Measurements from ENCODE around the gene SLC36A3.
"Not testable (repeated sequence)": the region's sequence is repeated elsewhere in the genome, so short reads cannot be mapped to it uniquely, and the experiment has no call there.

SLC36A3 gene

DNA sequence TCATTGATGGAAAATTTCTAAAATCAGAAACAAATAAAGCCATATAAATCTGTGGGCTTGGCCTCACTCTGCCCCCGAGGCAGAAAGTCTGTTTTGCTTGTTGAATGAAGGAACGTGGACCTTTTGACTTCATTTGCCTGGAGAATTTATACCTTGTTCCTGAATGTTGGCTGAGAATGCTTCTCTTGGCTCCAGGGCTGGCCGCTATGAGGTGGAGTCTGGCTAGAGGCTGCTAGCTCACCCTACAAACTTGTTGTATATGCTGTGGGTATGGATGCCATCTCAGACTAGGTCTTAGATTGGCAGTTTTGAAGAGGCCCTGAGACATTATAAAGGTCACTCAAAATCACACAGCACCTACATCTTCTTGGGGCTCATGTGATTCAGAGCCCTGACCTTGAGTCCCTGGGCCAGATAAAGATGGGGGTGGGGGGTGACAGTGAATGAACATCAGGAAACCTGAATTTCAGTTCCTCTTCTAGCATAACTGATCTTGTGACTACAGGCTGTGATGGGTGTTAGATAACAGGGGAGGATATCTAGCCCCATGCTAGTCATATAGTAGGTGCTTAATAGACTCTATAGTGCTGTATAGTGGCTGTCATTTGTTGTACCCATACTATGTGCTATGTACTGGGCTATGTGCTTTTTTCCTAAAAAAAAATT, 47.8 kb downstream of the SLC36A3 start:
- H3K9me2 ChIP-seq (replicated peaks; ENCODE audit: control insufficient read depth, low read length), result no peaks in the 10 kb centered on the region
- H3K4me1 ChIP-seq (ENCODE audit: control insufficient read depth, low read length), result peaks cover 67% of the 10 kb centered on the region
- peak overlapping the region; percentile 93 for H3K4me2 ChIP-seq (ENCODE audit: low read length)
- peak overlapping the region; percentile 94 for H3K4me3 ChIP-seq (ENCODE audit: low read length)
- H3F3A ChIP-seq (ENCODE audit: control insufficient read depth, insufficient read depth), result 0 out of 2 replicates have a peak, but pooled peaks cover 7% of the 10 kb centered on the region
- H3K36me3 ChIP-seq (ENCODE audit: control insufficient read depth, low read length), result peaks cover 35% of the 10 kb centered on the region
- H3K27me3 ChIP-seq (ENCODE audit: control insufficient read depth, low read length), result no peaks in the 10 kb centered on the region
- no peaks in the 10 kb centered on the region for H4K20me1 ChIP-seq (ENCODE audit: control insufficient read depth, insufficient read depth, low read depth, low read length)
- H3K79me2 ChIP-seq (ENCODE audit: control insufficient read depth, low read length), result peaks cover 67% of the 10 kb centered on the region
- peak overlapping the region; percentile 77 for H3K27ac ChIP-seq (ENCODE audit: low read depth, low read length)
- TF ChIP-seq CTCF (IDR thresholded peaks at IDR 0.05; ENCODE audit: low read depth, low read length, poor library complexity, severe bottlenecking), result no peak
- no peak for TF ChIP-seq EZH2phosphoT487 (IDR thresholded peaks at IDR 0.05; ENCODE audit: borderline replicate concordance, low read length)
- no peaks in the 10 kb centered on the region for H3K9me3 ChIP-seq (ENCODE audit: control insufficient read depth, insufficient read depth, low read length)

GRCh38 chr5:151254990-151255389, 48.6 kb downstream of the SLC36A3 start:
- H3K79me2 ChIP-seq (ENCODE audit: control insufficient read depth, low read length), result peaks cover 67% of the 10 kb centered on the region

DNA sequence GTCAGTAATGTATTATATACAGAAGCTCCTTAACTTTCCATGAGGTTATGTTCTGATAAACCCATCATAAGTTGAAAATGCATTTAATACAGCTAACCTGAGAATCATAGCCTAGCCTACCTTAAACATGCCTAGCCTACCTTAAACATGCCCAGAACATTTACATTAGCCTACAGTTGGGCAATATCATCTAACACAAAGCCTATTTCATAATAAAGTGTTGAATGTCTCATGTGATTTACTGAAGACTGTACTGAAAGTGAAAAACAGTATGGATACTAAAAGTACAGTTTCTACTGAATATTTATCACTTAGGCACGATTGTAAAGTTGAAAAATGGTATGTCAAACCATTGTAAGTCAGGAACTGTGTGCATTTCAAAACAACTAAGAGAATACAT, 49.0 kb downstream of the SLC36A3 start:
- peaks cover 65% of the 10 kb centered on the region for H3K79me2 ChIP-seq (ENCODE audit: control insufficient read depth, low read length)
- H3F3A ChIP-seq (ENCODE audit: control insufficient read depth, insufficient read depth), result 0 out of 2 replicates have a peak, but pooled peaks cover 7% of the 10 kb centered on the region
- no peaks in the 10 kb centered on the region for H4K20me1 ChIP-seq (ENCODE audit: control insufficient read depth, insufficient read depth, low read depth, low read length)
- peaks cover 29% of the 10 kb centered on the region for H3K36me3 ChIP-seq (ENCODE audit: control insufficient read depth, low read length)
- TF ChIP-seq CTCF (IDR thresholded peaks at IDR 0.05; ENCODE audit: low read depth, low read length, poor library complexity, severe bottlenecking), result no peak
- no peak for TF ChIP-seq EZH2phosphoT487 (IDR thresholded peaks at IDR 0.05; ENCODE audit: borderline replicate concordance, low read length)
- H3K4me2 ChIP-seq (ENCODE audit: low read length), result peak overlapping the region; percentile 93
- H3K27me3 ChIP-seq (ENCODE audit: control insufficient read depth, low read length), result no peaks in the 10 kb centered on the region
- peaks cover 68% of the 10 kb centered on the region for H3K4me1 ChIP-seq (ENCODE audit: control insufficient read depth, low read length)
- peak overlapping the region; percentile 77 for H3K27ac ChIP-seq (ENCODE audit: low read depth, low read length)
- no peaks in the 10 kb centered on the region for H3K9me2 ChIP-seq (replicated peaks; ENCODE audit: control insufficient read depth, low read length)
- H3K4me3 ChIP-seq (ENCODE audit: low read length), result peak overlapping the region; percentile 94
- H3K9me3 ChIP-seq (ENCODE audit: control insufficient read depth, insufficient read depth, low read length), result no peaks in the 10 kb centered on the region

More at GRCh38 chr5:151254990-151255389, 48.6 kb downstream of the SLC36A3 start:
- not testable (repeated sequence) for H3F3A ChIP-seq (ENCODE audit: control insufficient read depth, insufficient read depth); H3K27me3 ChIP-seq (ENCODE audit: control insufficient read depth, low read length); H3K9me3 ChIP-seq (ENCODE audit: control insufficient read depth, insufficient read depth, low read length); H4K20me1 ChIP-seq (ENCODE audit: control insufficient read depth, insufficient read depth, low read depth, low read length); H3K9me2 ChIP-seq (replicated peaks; ENCODE audit: control insufficient read depth, low read length)
- Histone ChIP-seq H3K36me3 (ENCODE audit: control insufficient read depth, low read length) (peaks cover 34% of the 10 kb centered on the region), H3K4me1 (ENCODE audit: control insufficient read depth, low read length) (peaks cover 68% of the 10 kb centered on the region), H3K4me3 (ENCODE audit: low read length) (peak overlapping the region; percentile 94), H3K4me2 (ENCODE audit: low read length) (peak overlapping the region; percentile 93), H3K27ac (ENCODE audit: low read depth, low read length) (peak overlapping the region; percentile 77)

DNA sequence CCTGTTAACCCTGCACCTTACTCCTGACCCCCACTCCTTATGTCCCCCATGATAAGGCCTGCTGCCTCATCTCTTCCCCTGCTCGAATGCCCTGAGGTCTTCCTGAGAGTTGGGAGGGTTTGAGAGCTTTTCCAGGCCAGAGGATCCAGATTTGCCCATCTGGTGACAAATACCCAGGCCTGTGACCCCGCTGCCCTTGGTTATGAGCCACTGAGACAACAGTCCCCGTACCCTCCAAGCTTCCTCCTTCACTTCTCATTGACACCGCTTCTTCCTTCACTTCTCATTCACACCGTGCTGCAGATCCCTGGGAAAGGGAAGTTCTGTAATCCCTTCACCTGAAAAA, 50.0 kb downstream of the SLC36A3 start:
- Histone ChIP-seq H3K36me3 (ENCODE audit: control insufficient read depth, low read length) (peaks cover 25% of the 10 kb centered on the region), H3K27ac (ENCODE audit: low read depth, low read length) (peak overlapping the region; percentile 56), H3K79me2 (ENCODE audit: control insufficient read depth, low read length) (peaks cover 56% of the 10 kb centered on the region), H3K4me2 (ENCODE audit: low read length) (peak overlapping the region; percentile 93), H3K4me1 (ENCODE audit: control insufficient read depth, low read length) (peaks cover 66% of the 10 kb centered on the region), H3K4me3 (ENCODE audit: low read length) (peak overlapping the region; percentile 94), H3K9me3 (ENCODE audit: control insufficient read depth, insufficient read depth, low read length) (no peaks in the 10 kb centered on the region), H4K20me1 (ENCODE audit: control insufficient read depth, insufficient read depth, low read depth, low read length) (no peaks in the 10 kb centered on the region), H3K27me3 (ENCODE audit: control insufficient read depth, low read length) (no peaks in the 10 kb centered on the region), H3K9me2 (replicated peaks; ENCODE audit: control insufficient read depth, low read length) (no peaks in the 10 kb centered on the region), H3F3A (ENCODE audit: control insufficient read depth, insufficient read depth) (0 out of 2 replicates have a peak, but pooled peaks cover 7% of the 10 kb centered on the region)
- TF ChIP-seq CTCF (IDR thresholded peaks at IDR 0.05; ENCODE audit: low read depth, low read length, poor library complexity, severe bottlenecking), result no peak
- no peak for TF ChIP-seq EZH2phosphoT487 (IDR thresholded peaks at IDR 0.05; ENCODE audit: borderline replicate concordance, low read length)
